CD14-positive monocyte (primary cell): Measurements from ENCODE around the gene MYO1E. TPM values are rescaled to one million over a fixed set of nuclear protein-coding genes. Genes with fewer than 3 reads are reported as not detected.

Experiments used
- DNase-seq, 3 donors: peaks; one replicate each; pipeline ENCODE4 v3.0.0-alpha.2; 2011 to 2022
- H2AFZ ChIP-seq: 2 replicates; pipeline ENCODE4 v1.6.0; 2012; ENCODE audit warnings: mild to moderate bottlenecking, low read depth, low read length, inconsistent platforms; ENCODE audit not compliant: insufficient read depth, poor library complexity, severe bottlenecking
- H3K27ac ChIP-seq, 2 donors: 1 replicate in 1 of 2; 2 replicates in 1 of 2; pipeline ENCODE4 v1.5.1; 2012 to 2013; ENCODE audit warnings: low read length in 2 of 2, control low read depth in 1 of 2, inconsistent platforms in 1 of 2, low read depth in 1 of 2, mild to moderate bottlenecking in 1 of 2
- H3K27me3 ChIP-seq, 2 donors: one replicate each; pipeline versions ENCODE4 v1.6.0 to v1.6.1; 2011 to 2013; ENCODE audit warnings: low read length in 2 of 2; ENCODE audit not compliant: control insufficient read depth in 2 of 2, insufficient read depth in 2 of 2
- H3K36me3 ChIP-seq, 2 donors: replicated peaks in 1 of 2; 1 replicate in 1 of 2; 2 replicates in 1 of 2; pipeline versions ENCODE4 v1.5.1 to v1.6.1; 2012 to 2013; ENCODE audit warnings: low read length in 2 of 2, control low read depth in 1 of 2, inconsistent platforms in 1 of 2, mild to moderate bottlenecking in 1 of 2; ENCODE audit not compliant: insufficient read depth in 2 of 2, control insufficient read depth in 1 of 2
- H3K4me1 ChIP-seq, 2 donors: 1 replicate in 1 of 2; 2 replicates in 1 of 2; pipeline versions ENCODE4 v1.5.1 to v1.6.1; 2012 to 2013; ENCODE audit warnings: low read length in 2 of 2, control low read depth in 1 of 2, inconsistent platforms in 1 of 2, mild to moderate bottlenecking in 1 of 2, moderate library complexity in 1 of 2; ENCODE audit not compliant: insufficient read depth in 2 of 2, control insufficient read depth in 1 of 2
- H3K4me2 ChIP-seq: replicated peaks from 2 replicates; pipeline ENCODE3; 2012; ENCODE audit warnings: low read length, moderate library complexity, mild to moderate bottlenecking; ENCODE audit not compliant: poor library complexity, severe bottlenecking; ENCODE audit errors: extremely low read depth
- H3K4me3 ChIP-seq, 3 experiments: fragments of 200-600 bp in 1 of 3; sonication (generic) in 1 of 3; replicated peaks in 1 of 3; 1 replicate in 2 of 3; 2 replicates in 1 of 3; pipeline ENCODE4 v1.5.1; 2011 to 2013; ENCODE audit warnings: low read length in 3 of 3, mild to moderate bottlenecking in 3 of 3, control low read depth in 2 of 3, low read depth in 2 of 3, inconsistent platforms in 1 of 3, moderate library complexity in 1 of 3
- H3K79me2 ChIP-seq: 2 replicates; pipeline ENCODE4 v1.6.0; 2012; ENCODE audit warnings: mild to moderate bottlenecking, control low read depth, inconsistent platforms, low read length, moderate library complexity; ENCODE audit not compliant: insufficient read depth
- H3K9ac ChIP-seq: 2 replicates; pipeline ENCODE4 v1.6.0; 2017; ENCODE audit warnings: low read length, mild to moderate bottlenecking; ENCODE audit not compliant: insufficient read depth, poor library complexity, severe bottlenecking
- H3K9me3 ChIP-seq, 2 donors: replicated peaks in 1 of 2; 1 replicate in 1 of 2; 2 replicates in 1 of 2; pipeline versions ENCODE4 v1.5.1 to v1.6.1; 2012 to 2013; ENCODE audit warnings: low read length in 2 of 2, control low read depth in 1 of 2; ENCODE audit not compliant: control insufficient read depth in 1 of 2, insufficient read depth in 1 of 2
- H4K20me1 ChIP-seq: 2 replicates; pipeline ENCODE4 v1.6.0; 2012; ENCODE audit warnings: mild to moderate bottlenecking, low read length, control low read depth, moderate library complexity; ENCODE audit not compliant: insufficient read depth
- H3K27ac Mint-ChIP-seq, 7 donors: one replicate each; pipeline ENCODE4 v1.8.0; 2020; ENCODE audit warnings: mild to moderate bottlenecking in 7 of 7, mixed read lengths in 7 of 7, moderate library complexity in 6 of 7, inconsistent platforms in 2 of 7
- H3K27me3 Mint-ChIP-seq, 3 donors: one replicate each; pipeline ENCODE4 v1.8.0; 2021 to 2022; ENCODE audit warnings: low read depth in 3 of 3, mild to moderate bottlenecking in 3 of 3, mixed read lengths in 3 of 3, moderate library complexity in 3 of 3, inconsistent platforms in 1 of 3
- H3K36me3 Mint-ChIP-seq, 2 donors: one replicate each; pipeline ENCODE4 v1.8.0; 2020; ENCODE audit warnings: mixed read lengths in 2 of 2, inconsistent platforms in 1 of 2, mild to moderate bottlenecking in 1 of 2
- H3K4me1 Mint-ChIP-seq: one replicate; pipeline ENCODE4 v1.8.0; 2020; ENCODE audit warnings: mild to moderate bottlenecking, mixed read lengths
- H3K4me3 Mint-ChIP-seq, 2 donors: one replicate each; pipeline ENCODE4 v1.8.0; 2020; ENCODE audit warnings: mild to moderate bottlenecking in 2 of 2, mixed read lengths in 2 of 2, moderate library complexity in 1 of 2
- H3K9me3 Mint-ChIP-seq, 7 donors: one replicate each; pipeline ENCODE4 v1.8.0; 2020 to 2022; ENCODE audit warnings: mixed read lengths in 7 of 7, mild to moderate bottlenecking in 6 of 7, moderate library complexity in 6 of 7, inconsistent platforms in 2 of 7
- WGBS: methylation state at CpG from one replicate; pipeline ENCODE4 v1.1.5; 2013; ENCODE audit warnings: missing lambda C conversion rate; ENCODE audit not compliant: insufficient coverage; 5-methylcytosine and 5-hydroxymethylcytosine counted together
- intact Hi-C, 2 donors: fragments of 100-400 bp; cut with micrococcal nuclease; formaldehyde crosslinking; loops; one replicate each; pipeline versions ENCODE4 v1.15.0 to v1.15.1; 2023
- polyA plus RNA-seq, 3 donors: library from polyadenylated mRNA; depleted of rRNA in 1 of 3; unstranded in 2 of 3; stranded (reverse) in 1 of 3; fragments of 300-500 nt in 2 of 3; fragments of >200 nt in 1 of 3; fragmentation: Illumina TruSeq in 2 of 3; gene quantifications; 1 replicate in 2 of 3; 2 replicates in 1 of 3; pipeline ENCODE4 v1.2.3, GENCODE V29; 2012 to 2021
- TF ChIP-seq, protein P1 (sequence below): fragments of 200-600 bp; IDR thresholded peaks from one replicate; pipeline ENCODE4 v1.8.0; 2022; ENCODE audit warnings: antibody characterized with exemption, mild to moderate bottlenecking

The MYO1E gene
- polyA plus RNA-seq, 3 donors: 5.5 to 16.2 (median 6.2) TPM

DNA sequence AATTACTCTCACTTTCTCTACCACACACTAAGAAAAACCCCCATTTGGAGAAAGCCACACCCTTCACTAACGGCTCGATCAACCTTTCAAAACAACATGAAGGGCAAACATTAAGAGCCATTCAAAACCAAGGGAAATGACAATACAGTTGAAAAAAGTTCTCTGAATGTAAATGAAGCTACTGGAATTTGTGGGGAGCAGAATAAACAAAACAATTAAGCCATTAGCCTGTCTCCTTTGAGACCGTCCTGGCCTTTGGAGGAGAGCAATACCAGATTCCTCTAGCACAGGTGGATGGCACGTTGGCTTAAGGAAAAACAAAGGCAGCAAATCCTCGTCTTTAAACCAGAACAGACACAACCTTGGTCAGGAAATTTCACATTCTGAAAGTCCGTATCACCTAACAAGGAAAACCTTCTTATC is 18.7 kb downstream of the MYO1E start:
- Histone ChIP-seq H3K36me3 (no peaks in the 10 kb centered on the region), H3K4me1 (peaks cover 23 to 29% of the 10 kb centered on the region in 2 donors), H3K27ac (no peak overlapping the region), H2AFZ (no peak overlapping the region), H3K27me3 (no peaks in the 10 kb centered on the region), H4K20me1 (peaks cover 32% of the 10 kb centered on the region), H3K4me2 (no peak overlapping the region), H3K9ac (no peak overlapping the region), H3K4me3 (no peak overlapping the region), H3K9me3 (no peaks in the 10 kb centered on the region), H3K79me2 (peaks cover 4% of the 10 kb centered on the region)
- DNase-seq: no peak
- Mint-ChIP-seq H3K27ac (no peak overlapping the region), H3K4me3 (no peak overlapping the region), H3K9me3 (no peaks in the 10 kb centered on the region), H3K27me3 (peaks cover 3 to 5% (median 4%) of the 10 kb centered on the region in 3 donors), H3K36me3 (peaks cover 3 to 5% of the 10 kb centered on the region in 2 donors), H3K4me1 (peaks cover 55% of the 10 kb centered on the region)
- intact Hi-C loops: no loop called here
- WGBS: 76% methylated on average over 3 of the region's 6 CpGs
- TF ChIP-seq, protein P1, sequence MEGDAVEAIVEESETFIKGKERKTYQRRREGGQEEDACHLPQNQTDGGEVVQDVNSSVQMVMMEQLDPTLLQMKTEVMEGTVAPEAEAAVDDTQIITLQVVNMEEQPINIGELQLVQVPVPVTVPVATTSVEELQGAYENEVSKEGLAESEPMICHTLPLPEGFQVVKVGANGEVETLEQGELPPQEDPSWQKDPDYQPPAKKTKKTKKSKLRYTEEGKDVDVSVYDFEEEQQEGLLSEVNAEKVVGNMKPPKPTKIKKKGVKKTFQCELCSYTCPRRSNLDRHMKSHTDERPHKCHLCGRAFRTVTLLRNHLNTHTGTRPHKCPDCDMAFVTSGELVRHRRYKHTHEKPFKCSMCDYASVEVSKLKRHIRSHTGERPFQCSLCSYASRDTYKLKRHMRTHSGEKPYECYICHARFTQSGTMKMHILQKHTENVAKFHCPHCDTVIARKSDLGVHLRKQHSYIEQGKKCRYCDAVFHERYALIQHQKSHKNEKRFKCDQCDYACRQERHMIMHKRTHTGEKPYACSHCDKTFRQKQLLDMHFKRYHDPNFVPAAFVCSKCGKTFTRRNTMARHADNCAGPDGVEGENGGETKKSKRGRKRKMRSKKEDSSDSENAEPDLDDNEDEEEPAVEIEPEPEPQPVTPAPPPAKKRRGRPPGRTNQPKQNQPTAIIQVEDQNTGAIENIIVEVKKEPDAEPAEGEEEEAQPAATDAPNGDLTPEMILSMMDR: no peak

DNA sequence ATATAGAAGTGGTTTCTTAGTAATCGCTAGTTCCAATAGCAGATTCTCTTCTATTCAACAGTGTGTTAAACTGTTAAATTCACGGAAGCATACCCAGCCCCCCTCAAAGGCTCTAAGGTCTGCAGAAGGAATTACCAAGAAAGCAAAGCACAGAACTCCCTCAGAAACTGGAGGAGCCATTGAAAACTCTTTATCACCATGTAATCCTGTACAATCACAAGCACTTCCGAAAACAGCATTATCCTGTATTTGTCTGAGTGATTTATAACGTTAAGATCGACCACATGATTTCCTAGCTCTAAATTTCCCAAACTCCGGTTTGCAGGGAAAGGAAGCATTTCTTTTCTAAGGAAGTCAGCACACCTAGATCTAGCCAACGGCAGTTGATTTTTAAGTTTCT is 20.0 kb downstream of the MYO1E start:
- Histone ChIP-seq H3K27me3 (no peaks in the 10 kb centered on the region), H3K9me3 (no peaks in the 10 kb centered on the region), H3K4me2 (no peak overlapping the region), H3K27ac (no peak overlapping the region), H3K36me3 (no peaks in the 10 kb centered on the region), H3K4me1 (peaks cover 23 to 29% of the 10 kb centered on the region in 2 donors), H3K9ac (no peak overlapping the region), H4K20me1 (peaks cover 28% of the 10 kb centered on the region), H2AFZ (no peak overlapping the region), H3K79me2 (peaks cover 4% of the 10 kb centered on the region), H3K4me3 (no peak overlapping the region)
- WGBS: 20% methylated on average over 1 of the region's 7 CpGs
- intact Hi-C loops: no loop called here
- H3K4me3 Mint-ChIP-seq: no peak overlapping the region
- TF ChIP-seq, protein P1: no peak
- H3K9me3 Mint-ChIP-seq: no peaks in the 10 kb centered on the region
- peaks cover 63% of the 10 kb centered on the region for H3K4me1 Mint-ChIP-seq
- H3K27me3 Mint-ChIP-seq: peaks cover 3 to 5% (median 4%) of the 10 kb centered on the region in 3 donors
- DNase-seq: no peak
- H3K27ac Mint-ChIP-seq: no peak overlapping the region
- peaks cover 2 to 3% of the 10 kb centered on the region in 2 donors for H3K36me3 Mint-ChIP-seq
